ENCODE results near the gene SYT17. TPM values are rescaled to one million over a fixed set of nuclear protein-coding genes. Genes with fewer than 3 reads are reported as not detected.

Gene SYT17
- total RNA-seq, 1 experiment from 2014 or later: 10.3 TPM

DNA sequence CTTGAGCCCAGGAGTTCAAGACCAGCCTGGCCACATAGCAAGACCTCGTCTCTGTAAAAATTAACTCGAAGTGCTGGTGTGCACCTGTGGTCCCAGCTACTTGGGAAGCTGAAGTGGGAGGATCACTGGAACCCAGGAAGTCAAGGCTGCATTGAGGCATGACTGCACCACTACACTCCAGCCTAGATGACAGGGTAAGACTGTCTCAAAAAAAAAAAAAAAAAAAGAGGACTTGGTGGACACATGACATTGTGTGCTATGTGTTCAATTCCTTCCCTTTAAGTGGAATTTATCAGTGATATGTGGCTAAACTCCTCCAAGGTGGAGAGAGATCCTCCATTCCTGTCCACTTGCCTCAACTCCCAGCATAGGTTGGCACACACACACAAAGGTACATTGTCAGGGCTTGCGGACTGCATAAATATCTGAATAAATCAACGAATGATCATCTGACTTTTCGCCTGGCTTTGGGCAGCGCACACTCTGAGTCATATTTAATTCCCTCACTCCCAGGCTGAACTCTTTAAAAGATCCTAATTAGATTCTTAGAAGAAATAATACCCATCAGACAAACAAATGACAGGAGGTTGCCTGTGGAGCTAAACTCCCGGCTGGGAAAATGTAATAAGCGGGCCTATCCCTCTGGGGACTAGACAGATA lies 25.0 kb upstream of the SYT17 start (continued):
- TF ChIP-seq, protein P1, sequence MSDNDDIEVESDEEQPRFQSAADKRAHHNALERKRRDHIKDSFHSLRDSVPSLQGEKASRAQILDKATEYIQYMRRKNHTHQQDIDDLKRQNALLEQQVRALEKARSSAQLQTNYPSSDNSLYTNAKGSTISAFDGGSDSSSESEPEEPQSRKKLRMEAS (IDR thresholded peaks at IDR 0.05): no peak
- TF ChIP-seq YY1 (IDR thresholded peaks at IDR 0.05; ENCODE audit: extremely low read depth, insufficient replicate concordance, low read depth, low read length) (no peak), EZH2phosphoT487 (IDR thresholded peaks at IDR 0.05; ENCODE audit: borderline replicate concordance) (no peak), SP1 (IDR thresholded peaks at IDR 0.05; ENCODE audit: low read depth) (no peak), FOSL1 (IDR thresholded peaks at IDR 0.05; ENCODE audit: low read depth) (no peak)

DNA sequence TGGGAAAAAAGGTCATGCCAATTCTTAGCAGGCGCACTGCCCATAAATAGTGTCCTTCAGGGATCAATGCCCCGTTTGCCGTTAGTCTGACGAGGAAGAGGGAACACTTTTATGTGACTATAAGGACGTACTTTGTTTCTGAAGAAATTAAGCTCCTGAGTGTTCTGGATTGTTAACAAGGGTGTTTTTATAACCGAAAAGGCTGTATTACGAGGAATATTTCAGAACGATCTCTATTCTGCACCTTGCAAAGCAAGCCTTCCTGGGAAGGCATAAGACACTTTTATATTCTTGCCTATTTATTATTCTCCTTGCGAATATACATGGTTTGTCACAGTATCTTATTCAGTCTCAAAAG lies 24.5 kb upstream of the SYT17 start:
- ATAC-seq: no peak
- intact Hi-C loops (cut with micrococcal nuclease): no loop called here

DNA sequence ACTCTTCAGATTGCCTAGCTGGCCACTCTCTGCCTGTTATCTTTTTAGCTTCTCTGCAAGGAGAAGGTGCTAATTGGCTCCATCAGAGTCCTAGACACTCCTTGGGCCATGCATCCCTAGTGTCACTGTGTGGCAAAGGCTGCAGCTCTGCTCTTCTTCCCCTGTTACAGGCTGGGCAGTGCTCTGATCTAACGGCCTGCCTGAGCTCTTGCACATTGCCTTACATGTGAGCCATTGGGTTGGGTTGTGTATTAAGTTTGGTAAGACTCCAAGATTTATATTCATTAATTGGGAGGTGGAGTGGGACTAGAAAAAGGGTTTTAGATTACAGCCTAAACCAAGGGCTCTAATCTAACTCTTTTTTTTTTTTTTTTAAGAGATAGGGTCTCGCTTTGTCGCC lies 23.0 kb upstream of the SYT17 start:
- no peaks in the 10 kb centered on the region for H3K79me2 ChIP-seq (ENCODE audit: insufficient read depth, low read length)
- H2AFZ ChIP-seq (ENCODE audit: low read depth, low read length, poor library complexity, severe bottlenecking): no peak overlapping the region
- TF ChIP-seq EZH2 (IDR thresholded peaks at IDR 0.05) (no peak), SIN3A (IDR thresholded peaks at IDR 0.05; ENCODE audit: low read depth) (no peak), EZH2phosphoT487 (IDR thresholded peaks at IDR 0.05; ENCODE audit: borderline replicate concordance) (no peak), SRF (IDR thresholded peaks at IDR 0.05; ENCODE audit: low read depth) (no peak), ZNF274 (IDR thresholded peaks at IDR 0.05; ENCODE audit: low read depth, low read length) (no peak), YY1 (IDR thresholded peaks at IDR 0.05; ENCODE audit: extremely low read depth, insufficient replicate concordance, low read depth, low read length) (no peak), EGR1 (IDR thresholded peaks at IDR 0.05; ENCODE audit: low read depth) (no peak), CEBPB (IDR thresholded peaks at IDR 0.05; ENCODE audit: low read depth) (no peak), TCF7L2 (IDR thresholded peaks at IDR 0.05; ENCODE audit: borderline replicate concordance, extremely low read depth, insufficient read depth, insufficient read length) (no peak)
- TF ChIP-seq, protein P2, sequence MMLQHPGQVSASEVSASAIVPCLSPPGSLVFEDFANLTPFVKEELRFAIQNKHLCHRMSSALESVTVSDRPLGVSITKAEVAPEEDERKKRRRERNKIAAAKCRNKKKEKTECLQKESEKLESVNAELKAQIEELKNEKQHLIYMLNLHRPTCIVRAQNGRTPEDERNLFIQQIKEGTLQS (IDR thresholded peaks at IDR 0.05): no peak
- TF ChIP-seq, protein P1 (IDR thresholded peaks at IDR 0.05): no peak
- TF ChIP-seq, protein P3, sequence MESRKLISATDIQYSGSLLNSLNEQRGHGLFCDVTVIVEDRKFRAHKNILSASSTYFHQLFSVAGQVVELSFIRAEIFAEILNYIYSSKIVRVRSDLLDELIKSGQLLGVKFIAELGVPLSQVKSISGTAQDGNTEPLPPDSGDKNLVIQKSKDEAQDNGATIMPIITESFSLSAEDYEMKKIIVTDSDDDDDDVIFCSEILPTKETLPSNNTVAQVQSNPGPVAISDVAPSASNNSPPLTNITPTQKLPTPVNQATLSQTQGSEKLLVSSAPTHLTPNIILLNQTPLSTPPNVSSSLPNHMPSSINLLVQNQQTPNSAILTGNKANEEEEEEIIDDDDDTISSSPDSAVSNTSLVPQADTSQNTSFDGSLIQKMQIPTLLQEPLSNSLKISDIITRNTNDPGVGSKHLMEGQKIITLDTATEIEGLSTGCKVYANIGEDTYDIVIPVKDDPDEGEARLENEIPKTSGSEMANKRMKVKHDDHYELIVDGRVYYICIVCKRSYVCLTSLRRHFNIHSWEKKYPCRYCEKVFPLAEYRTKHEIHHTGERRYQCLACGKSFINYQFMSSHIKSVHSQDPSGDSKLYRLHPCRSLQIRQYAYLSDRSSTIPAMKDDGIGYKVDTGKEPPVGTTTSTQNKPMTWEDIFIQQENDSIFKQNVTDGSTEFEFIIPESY (IDR thresholded peaks at IDR 0.05; ENCODE audit: extremely low read depth, insufficient replicate concordance, low read length): no peak
- no peaks in the 10 kb centered on the region for H3K9me2 ChIP-seq (ENCODE audit: insufficient read depth)
- H3K9me3 ChIP-seq (ENCODE audit: control insufficient read depth in 1 of 2, insufficient read depth in 1 of 2, low read depth in 1 of 2, low read length in 2 of 2): no peaks in the 10 kb centered on the region
- no peak for ATAC-seq
- no TSS peak for BruUV-seq (replicated peaks)
- ChIA-PET RAD21 (ENCODE audit: low non-redundant PET in 1 of 2, low total read pairs in 2 of 2, uncharacterized antibody in 2 of 2, unreplicated experiment in 2 of 2) (interaction anchor here in 1 of 2 experiments (0.6 kb wide), 1 partner anchor 439 kb away, joined by 3 read pairs; no protein-coding TSS in a partner anchor), POLR2A (no interaction called here), CTCF (no interaction called here)
- no peak overlapping the region for H3K27ac ChIP-seq (ENCODE audit: low read depth, low read length)
- no peaks in the 10 kb centered on the region for H3K4me1 ChIP-seq (ENCODE audit: control insufficient read depth in 1 of 2, insufficient read depth in 2 of 2, low read length in 2 of 2)
- H3K27me3 ChIP-seq (ENCODE audit: insufficient read depth, low read length): no peaks in the 10 kb centered on the region
- no peak overlapping the region for H3K4me3 ChIP-seq (replicated peaks in 1 of 2; ENCODE audit: low read depth in 1 of 2, low read length in 2 of 2)
- no peaks in the 10 kb centered on the region for H3K36me3 ChIP-seq (ENCODE audit: control insufficient read depth in 1 of 2, insufficient read depth in 2 of 2, low read length in 2 of 2)
- no peak overlapping the region for H3K9ac ChIP-seq (ENCODE audit: low read length)
- intact Hi-C loops (cut with micrococcal nuclease): no loop called here
- no peak overlapping the region for H3K4me2 ChIP-seq (ENCODE audit: low read length)
- no peak for DNase-seq (ENCODE audit: low read depth, low spot score)
- H4K20me1 ChIP-seq (ENCODE audit: insufficient read depth): no peaks in the 10 kb centered on the region

More for the DNA sequence above, 24.5 kb upstream of the SYT17 start:
- no peaks in the 10 kb centered on the region for H3K27me3 ChIP-seq (ENCODE audit: insufficient read depth, low read length)
- H3K4me3 ChIP-seq (replicated peaks in 1 of 2; ENCODE audit: low read depth in 1 of 2, low read length in 2 of 2): no peak overlapping the region
- no peak overlapping the region for H3K4me2 ChIP-seq (ENCODE audit: low read length)
- DNase-seq (ENCODE audit: low read depth, low spot score): no peak
- H3K9ac ChIP-seq (ENCODE audit: low read length): no peak overlapping the region
- H3K79me2 ChIP-seq (ENCODE audit: insufficient read depth, low read length): no peaks in the 10 kb centered on the region
- H3K27ac ChIP-seq (ENCODE audit: low read depth, low read length): no peak overlapping the region
- no peaks in the 10 kb centered on the region for H4K20me1 ChIP-seq (ENCODE audit: insufficient read depth)
- no TSS peak for BruUV-seq (replicated peaks)
- TF ChIP-seq POLR2A (IDR thresholded peaks at IDR 0.05; ENCODE audit: borderline replicate concordance, extremely low read depth, insufficient read depth, insufficient read length) (no peak), POLR2AphosphoS5 (IDR thresholded peaks at IDR 0.05; ENCODE audit: low read depth, low read length) (no peak), SP1 (IDR thresholded peaks at IDR 0.05; ENCODE audit: low read depth) (no peak), RAD21 (IDR thresholded peaks at IDR 0.05; ENCODE audit: low read depth) (no peak)
- no peaks in the 10 kb centered on the region for H3K9me3 ChIP-seq (ENCODE audit: control insufficient read depth in 1 of 2, insufficient read depth in 1 of 2, low read depth in 1 of 2, low read length in 2 of 2)
- CTCF ChIA-PET: interaction anchor here (0.9 kb wide), 1 partner anchor 29 kb away, joined by 3 read pairs; no protein-coding TSS in a partner anchor
- no peaks in the 10 kb centered on the region for H3K9me2 ChIP-seq (ENCODE audit: insufficient read depth)
- RAD21 ChIA-PET (ENCODE audit: low non-redundant PET in 1 of 2, low total read pairs in 2 of 2, uncharacterized antibody in 2 of 2, unreplicated experiment in 2 of 2): no interaction called here
- no peak overlapping the region for H2AFZ ChIP-seq (ENCODE audit: low read depth, low read length, poor library complexity, severe bottlenecking)
- peaks cover 3 to 9% of the 10 kb centered on the region in 2 experiments; a peak in 3 of 4 replicates for H3K4me1 ChIP-seq (ENCODE audit: control insufficient read depth in 1 of 2, insufficient read depth in 2 of 2, low read length in 2 of 2)
- POLR2A ChIA-PET: no interaction called here
- no peaks in the 10 kb centered on the region for H3K36me3 ChIP-seq (ENCODE audit: control insufficient read depth in 1 of 2, insufficient read depth in 2 of 2, low read length in 2 of 2)
